ENCODE measurements around the gene WHRN. TPM values are rescaled to one million over a fixed set of nuclear protein-coding genes. Genes with fewer than 3 reads are reported as not detected.

The WHRN gene
- total RNA-seq, 1 experiment from 2014 or later: 4.4 TPM

- Histone ChIP-seq H3K27me3 (ENCODE audit: control insufficient read depth, insufficient read depth, low read length) (no peaks in the 10 kb centered on the region), H3K36me3 (replicated peaks; ENCODE audit: control insufficient read depth, insufficient read depth, low read length) (no peaks in the 10 kb centered on the region), H3K4me3 (ENCODE audit: insufficient read depth, low read depth, low read length) (no peak overlapping the region)
- no peak for DNase-seq
Observed at GRCh38 chr9:114464281-114465051, 40.8 kb downstream of the WHRN start.

- no peak for DNase-seq
- no peaks in the 10 kb centered on the region for H3K27me3 ChIP-seq (ENCODE audit: control insufficient read depth, insufficient read depth, low read length)
- no peaks in the 10 kb centered on the region for H3K36me3 ChIP-seq (replicated peaks; ENCODE audit: control insufficient read depth, insufficient read depth, low read length)
- no peak overlapping the region for H3K4me3 ChIP-seq (ENCODE audit: insufficient read depth, low read depth, low read length)
Observed at GRCh38 chr9:114462791-114463190, 42.5 kb downstream of the WHRN start.

- Histone ChIP-seq H3K4me3 (ENCODE audit: insufficient read depth, low read depth, low read length) (no peak overlapping the region), H3K27me3 (ENCODE audit: control insufficient read depth, insufficient read depth, low read length) (no peaks in the 10 kb centered on the region), H3K36me3 (replicated peaks; ENCODE audit: control insufficient read depth, insufficient read depth, low read length) (no peaks in the 10 kb centered on the region)
- DNase-seq: no peak
Observed at GRCh38 chr9:114461468-114461867, 43.8 kb downstream of the WHRN start.

- Histone ChIP-seq H3K27me3 (ENCODE audit: control insufficient read depth, insufficient read depth, low read length) (no peaks in the 10 kb centered on the region), H3K4me3 (ENCODE audit: insufficient read depth, low read depth, low read length) (no peak overlapping the region), H3K36me3 (replicated peaks; ENCODE audit: control insufficient read depth, insufficient read depth, low read length) (no peaks in the 10 kb centered on the region)
- DNase-seq: peak; percentile 52
Observed at GRCh38 chr9:114460513-114461199, 44.6 kb downstream of the WHRN start.

- Histone ChIP-seq H3K36me3 (replicated peaks; ENCODE audit: control insufficient read depth, insufficient read depth, low read length) (no peaks in the 10 kb centered on the region), H3K27me3 (ENCODE audit: control insufficient read depth, insufficient read depth, low read length) (no peaks in the 10 kb centered on the region), H3K4me3 (ENCODE audit: insufficient read depth, low read depth, low read length) (no peak overlapping the region)
- peak; percentile 12 for DNase-seq
Observed at GRCh38 chr9:114459464-114459863, 45.8 kb downstream of the WHRN start.

GRCh38 chr9:114456929-114457328 lies 48.3 kb downstream of the WHRN start:
- H3K36me3 ChIP-seq (replicated peaks; ENCODE audit: control insufficient read depth, insufficient read depth, low read length): no peaks in the 10 kb centered on the region
- no peaks in the 10 kb centered on the region for H3K27me3 ChIP-seq (ENCODE audit: control insufficient read depth, insufficient read depth, low read length)
- H3K4me3 ChIP-seq (ENCODE audit: insufficient read depth, low read depth, low read length): no peak overlapping the region
- DNase-seq: no peak

GRCh38 chr9:114454652-114455051 lies 50.6 kb downstream of the WHRN start:
- no peak for DNase-seq
- Histone ChIP-seq H3K27me3 (ENCODE audit: control insufficient read depth, insufficient read depth, low read length) (no peaks in the 10 kb centered on the region), H3K36me3 (replicated peaks; ENCODE audit: control insufficient read depth, insufficient read depth, low read length) (no peaks in the 10 kb centered on the region), H3K4me3 (ENCODE audit: insufficient read depth, low read depth, low read length) (no peak overlapping the region)

GRCh38 chr9:114452219-114453165 lies 52.8 kb downstream of the WHRN start:
- Histone ChIP-seq H3K36me3 (replicated peaks; ENCODE audit: control insufficient read depth, insufficient read depth, low read length) (no peaks in the 10 kb centered on the region), H3K4me3 (ENCODE audit: insufficient read depth, low read depth, low read length) (no peak overlapping the region), H3K27me3 (ENCODE audit: control insufficient read depth, insufficient read depth, low read length) (no peaks in the 10 kb centered on the region)
- DNase-seq: no peak

GRCh38 chr9:114451707-114452031 lies 53.6 kb downstream of the WHRN start:
- Histone ChIP-seq H3K36me3 (replicated peaks; ENCODE audit: control insufficient read depth, insufficient read depth, low read length) (no peaks in the 10 kb centered on the region), H3K27me3 (ENCODE audit: control insufficient read depth, insufficient read depth, low read length) (no peaks in the 10 kb centered on the region)
- no peak for DNase-seq

GRCh38 chr9:114450833-114451706 lies 54.2 kb downstream of the WHRN start:
- no peaks in the 10 kb centered on the region for H3K27me3 ChIP-seq (ENCODE audit: control insufficient read depth, insufficient read depth, low read length)
- no peak overlapping the region for H3K4me3 ChIP-seq (ENCODE audit: insufficient read depth, low read depth, low read length)
- no peaks in the 10 kb centered on the region for H3K36me3 ChIP-seq (replicated peaks; ENCODE audit: control insufficient read depth, insufficient read depth, low read length)
- peak; percentile 23 for DNase-seq

More at GRCh38 chr9:114451707-114452031, 53.6 kb downstream of the WHRN start:
- no peak overlapping the region for H3K4me3 ChIP-seq (ENCODE audit: insufficient read depth, low read depth, low read length)

GRCh38 chr9:114450181-114450580 lies 55.1 kb downstream of the WHRN start:
- no peak overlapping the region for H3K4me3 ChIP-seq (ENCODE audit: insufficient read depth, low read depth, low read length)
- H3K27me3 ChIP-seq (ENCODE audit: control insufficient read depth, insufficient read depth, low read length): no peaks in the 10 kb centered on the region
- peak; percentile 13 for DNase-seq
- no peaks in the 10 kb centered on the region for H3K36me3 ChIP-seq (replicated peaks; ENCODE audit: control insufficient read depth, insufficient read depth, low read length)

- Histone ChIP-seq H3K4me3 (ENCODE audit: insufficient read depth, low read depth, low read length) (no peak overlapping the region), H3K36me3 (replicated peaks; ENCODE audit: control insufficient read depth, insufficient read depth, low read length) (no peaks in the 10 kb centered on the region), H3K27me3 (ENCODE audit: control insufficient read depth, insufficient read depth, low read length) (no peaks in the 10 kb centered on the region)
- no peak for DNase-seq
Observed at GRCh38 chr9:114449236-114449635, 56.0 kb downstream of the WHRN start.

- H3K27me3 ChIP-seq (ENCODE audit: control insufficient read depth, insufficient read depth, low read length): no peaks in the 10 kb centered on the region
- H3K36me3 ChIP-seq (replicated peaks; ENCODE audit: control insufficient read depth, insufficient read depth, low read length): no peaks in the 10 kb centered on the region
- no peak overlapping the region for H3K4me3 ChIP-seq (ENCODE audit: insufficient read depth, low read depth, low read length)
- no peak for DNase-seq
Observed at GRCh38 chr9:114448706-114449105, 56.6 kb downstream of the WHRN start.
